HCT116 (cell line): Measurements from ENCODE around the gene AKT3.

ENCODE experiments used
- ATF3 ChIP-seq: IDR thresholded peaks from 2 replicates; pipeline ENCODE4 v1.6.1; 2012
- CTCF ChIP-seq, 3 experiments: fragments of 200-600 bp in 1 of 3; sonication (generic) in 1 of 3; IDR thresholded peaks in 2 of 3; conservative IDR thresholded peaks in 1 of 3; 2 replicates each; pipeline ENCODE4 v1.5.1; 2012 to 2017; ENCODE audit warnings: low read depth in 2 of 3, low read length in 2 of 3, antibody characterized with exemption in 1 of 3, borderline replicate concordance in 1 of 3, control low read depth in 1 of 3, mild to moderate bottlenecking in 1 of 3, mixed read lengths in 1 of 3, mixed run types in 1 of 3, moderate library complexity in 1 of 3; ENCODE audit not compliant: insufficient read depth in 1 of 3
- ELF1 ChIP-seq: IDR thresholded peaks from 2 replicates; pipeline ENCODE4 v1.6.1; 2012; ENCODE audit warnings: low read depth, borderline replicate concordance
- EZH2phosphoT487 ChIP-seq: fragments of 200-600 bp; IDR thresholded peaks from 2 replicates; pipeline ENCODE4 v1.6.1; 2018; ENCODE audit warnings: antibody characterized with exemption, borderline replicate concordance
- FOSL1 ChIP-seq: IDR thresholded peaks from 2 replicates; pipeline ENCODE4 v1.6.1; 2012; ENCODE audit warnings: low read depth
- JUND ChIP-seq: IDR thresholded peaks from 2 replicates; pipeline ENCODE4 v1.6.1; 2012
- POLR2A ChIP-seq: IDR thresholded peaks from 2 replicates; pipeline ENCODE4 v1.7.0; 2011; ENCODE audit warnings: borderline replicate concordance; ENCODE audit not compliant: insufficient read depth, insufficient read length; ENCODE audit errors: extremely low read depth
- RAD21 ChIP-seq: IDR thresholded peaks from 2 replicates; pipeline ENCODE4 v1.6.1; 2012; ENCODE audit warnings: low read depth, mild to moderate bottlenecking
- REST ChIP-seq: IDR thresholded peaks from 2 replicates; pipeline ENCODE4 v1.6.1; 2012; ENCODE audit warnings: low read depth
- SIN3A ChIP-seq: IDR thresholded peaks from 2 replicates; pipeline ENCODE4 v1.6.1; 2012; ENCODE audit warnings: low read depth
- YY1 ChIP-seq: IDR thresholded peaks from 2 replicates; pipeline ENCODE4 v1.6.1; 2011; ENCODE audit warnings: low read length, low read depth, moderate library complexity, mild to moderate bottlenecking; ENCODE audit not compliant: insufficient replicate concordance; ENCODE audit errors: extremely low read depth
- ZNF274 ChIP-seq: fragments of 200-500 bp; sonication (Bioruptor generic); IDR thresholded peaks from 2 replicates; pipeline ENCODE4 v1.6.1; 2014; ENCODE audit warnings: mild to moderate bottlenecking, low read depth, low read length, inconsistent platforms
- TF ChIP-seq, protein P1 (sequence below): IDR thresholded peaks from 2 replicates; pipeline ENCODE4 v1.6.1; 2011; ENCODE audit warnings: mild to moderate bottlenecking, low read length, moderate library complexity; ENCODE audit not compliant: insufficient replicate concordance; ENCODE audit errors: extremely low read depth

DNA sequence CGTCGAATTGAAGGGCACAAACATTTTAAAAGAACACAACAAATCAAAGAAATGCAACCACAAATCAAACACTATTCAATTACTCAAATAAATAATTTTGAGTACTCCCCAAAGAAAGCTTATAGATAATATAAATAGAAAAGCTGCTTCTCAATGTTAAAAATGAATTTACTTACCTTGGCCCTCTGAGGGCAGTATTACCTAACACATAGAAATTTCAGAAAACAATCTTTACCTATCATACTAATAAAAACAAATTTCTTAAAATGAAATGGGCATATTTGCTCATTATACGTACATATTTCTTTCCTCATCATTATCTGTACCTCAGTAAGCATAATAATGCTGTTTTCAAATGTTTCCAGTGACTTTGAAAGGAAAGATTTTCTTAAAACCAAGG lies 141.8 kb downstream of the AKT3 start:
- TF ChIP-seq JUND: no peak
- peak in 2 of 3 experiments; percentile 46 to 62; a peak in 2 of 6 replicates for TF ChIP-seq CTCF (IDR thresholded peaks at IDR 0.05 in 2 of 3, conservative IDR thresholded peaks at IDR 0.05 in 1 of 3; ENCODE audit: borderline replicate concordance in 1 of 3, insufficient read depth in 1 of 3, low read depth in 2 of 3, low read length in 2 of 3)
- TF ChIP-seq SIN3A: no peak
- TF ChIP-seq FOSL1: no peak
- TF ChIP-seq ZNF274: no peak
- TF ChIP-seq POLR2A: no peak
- TF ChIP-seq EZH2phosphoT487: no peak
- TF ChIP-seq, protein P1, sequence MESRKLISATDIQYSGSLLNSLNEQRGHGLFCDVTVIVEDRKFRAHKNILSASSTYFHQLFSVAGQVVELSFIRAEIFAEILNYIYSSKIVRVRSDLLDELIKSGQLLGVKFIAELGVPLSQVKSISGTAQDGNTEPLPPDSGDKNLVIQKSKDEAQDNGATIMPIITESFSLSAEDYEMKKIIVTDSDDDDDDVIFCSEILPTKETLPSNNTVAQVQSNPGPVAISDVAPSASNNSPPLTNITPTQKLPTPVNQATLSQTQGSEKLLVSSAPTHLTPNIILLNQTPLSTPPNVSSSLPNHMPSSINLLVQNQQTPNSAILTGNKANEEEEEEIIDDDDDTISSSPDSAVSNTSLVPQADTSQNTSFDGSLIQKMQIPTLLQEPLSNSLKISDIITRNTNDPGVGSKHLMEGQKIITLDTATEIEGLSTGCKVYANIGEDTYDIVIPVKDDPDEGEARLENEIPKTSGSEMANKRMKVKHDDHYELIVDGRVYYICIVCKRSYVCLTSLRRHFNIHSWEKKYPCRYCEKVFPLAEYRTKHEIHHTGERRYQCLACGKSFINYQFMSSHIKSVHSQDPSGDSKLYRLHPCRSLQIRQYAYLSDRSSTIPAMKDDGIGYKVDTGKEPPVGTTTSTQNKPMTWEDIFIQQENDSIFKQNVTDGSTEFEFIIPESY: no peak
- TF ChIP-seq ATF3: no peak
- peak; percentile 65 for TF ChIP-seq RAD21
- TF ChIP-seq ELF1: no peak
- TF ChIP-seq REST: no peak
- no peak for TF ChIP-seq YY1
